Right renal pelvis (tissue), 4 donors: ENCODE data around the gene M1AP. TPM values are rescaled to one million over a fixed set of nuclear protein-coding genes. Genes with fewer than 3 reads are reported as not detected.

ENCODE experiments used
- DNase-seq, 4 donors: peaks; one replicate each; pipeline ENCODE4 v3.0.0-alpha.2; 2013; ENCODE audit warnings: low read depth in 4 of 4, low spot score in 3 of 4, missing footprints in 1 of 4
- polyA plus RNA-seq, 4 donors: library from polyadenylated mRNA; unstranded; fragments of 120-200 nt; gene quantifications; one replicate each; pipeline ENCODE4 v1.2.1, GENCODE V29; 2013; ENCODE audit not compliant: insufficient read length in 4 of 4

Gene M1AP
- polyA plus RNA-seq, 4 donors, result 0.40 to 1.5 (median 1.0) TPM

DNA sequence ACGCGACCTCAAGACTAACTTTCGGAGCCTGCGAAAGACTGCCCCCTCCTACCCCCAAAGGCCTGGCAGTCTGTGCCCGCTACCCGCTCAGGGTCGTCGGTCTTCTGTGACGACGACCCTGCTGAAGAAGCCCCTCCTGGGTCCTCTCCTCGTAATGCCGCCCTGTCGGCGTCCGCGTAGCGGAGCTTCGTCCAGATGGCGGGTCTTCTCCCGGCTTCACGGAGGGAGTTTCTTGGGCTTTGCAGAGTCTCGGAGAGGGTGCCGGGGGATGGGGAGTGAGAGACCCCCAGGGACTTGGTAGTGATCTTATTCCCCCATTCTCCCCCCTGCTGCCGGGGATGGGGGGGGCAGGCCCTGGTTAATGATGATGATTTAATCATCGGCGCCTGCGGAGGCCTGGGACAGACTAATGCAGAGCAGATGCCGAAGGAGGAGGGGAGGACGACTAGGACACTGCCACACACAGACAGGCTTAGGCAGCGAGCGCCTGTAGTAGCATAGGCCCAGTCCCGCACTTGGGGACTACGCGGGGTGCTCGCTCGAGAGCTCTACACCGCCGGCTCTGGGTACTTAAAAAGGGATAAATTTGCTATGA, 140.1 kb downstream of the M1AP start:
- DNase-seq, result no peak

Other genes with a start within 250 kb of the M1AP start
- gene C2orf81, start 226.7 kb downstream of the M1AP start, polyA plus RNA-seq, result 1 to 10 TPM; 5.0 to 9.5 (median 7.2) TPM
- 10 to 100 TPM; 36.7 to 44.2 (median 40.9) TPM for gene WDR54, start 226.6 kb downstream of the M1AP start, polyA plus RNA-seq
- 10 to 100 TPM; 62.1 to 79.9 (median 66.2) TPM for gene RTKN, start 206.4 kb downstream of the M1AP start, polyA plus RNA-seq
- 10 to 100 TPM; 20.2 to 29.5 (median 24.5) TPM for gene INO80B, start 193.2 kb downstream of the M1AP start, polyA plus RNA-seq
- 100 to 1,000 TPM in 3 of 4 donors, 10 to 100 TPM in 1; 94.9 to 132 (median 109) TPM for gene WBP1, start 189.9 kb downstream of the M1AP start, polyA plus RNA-seq
- gene MOGS, start 182.9 kb downstream of the M1AP start, polyA plus RNA-seq, result 10 to 100 TPM; 47.9 to 58.5 (median 53.1) TPM
- 10 to 100 TPM; 36.6 to 67.9 (median 44.6) TPM for gene MRPL53, start 175.7 kb downstream of the M1AP start, polyA plus RNA-seq
- 10 to 100 TPM in 2 of 4 donors, 1 to 10 TPM in 2; 8.0 to 12.1 (median 10.1) TPM for gene CCDC142, start 165.3 kb downstream of the M1AP start, polyA plus RNA-seq
- gene TTC31, start 165.2 kb downstream of the M1AP start, polyA plus RNA-seq, result 10 to 100 TPM; 27.5 to 32.6 (median 31.2) TPM
- gene LBX2, start 148.7 kb downstream of the M1AP start, polyA plus RNA-seq, result 1 to 10 TPM; 1.9 to 4.0 (median 3.2) TPM
- gene PCGF1, start 140.6 kb downstream of the M1AP start, polyA plus RNA-seq, result 10 to 100 TPM; 23.7 to 30.3 (median 25.8) TPM
- gene TLX2, start 133.9 kb downstream of the M1AP start, polyA plus RNA-seq, result under 1 TPM in 1 of 4 donors, not detected in 3; 0.26 TPM
- gene DQX1, start 122.1 kb downstream of the M1AP start, polyA plus RNA-seq, result under 1 TPM; 0.19 to 0.56 (median 0.53) TPM
- gene AUP1, start 118.6 kb downstream of the M1AP start, polyA plus RNA-seq, result 100 to 1,000 TPM in 3 of 4 donors, 10 to 100 TPM in 1; 95.8 to 113 (median 110) TPM
- gene HTRA2, start 118.4 kb downstream of the M1AP start, polyA plus RNA-seq, result 10 to 100 TPM; 33.8 to 39.3 (median 37.6) TPM
- 10 to 100 TPM in 3 of 4 donors, 1 to 10 TPM in 1; 9.2 to 11.3 (median 10.4) TPM for gene LOXL3, start 94.4 kb downstream of the M1AP start, polyA plus RNA-seq
- gene DOK1, start 93.6 kb downstream of the M1AP start, polyA plus RNA-seq, result 10 to 100 TPM in 1 of 4 donors, 1 to 10 TPM in 3; 7.8 to 10.2 (median 8.7) TPM
- gene SEMA4F, start 5.9 kb upstream of the M1AP start, polyA plus RNA-seq, result 1 to 10 TPM; 6.7 to 8.1 (median 7.6) TPM
- gene HK2, start 185.8 kb upstream of the M1AP start, polyA plus RNA-seq, result 10 to 100 TPM; 10.3 to 13.6 (median 11.6) TPM